ENCODE measurements around the gene COL25A1. TPM values are rescaled to one million over a fixed set of nuclear protein-coding genes. Genes with fewer than 3 reads are reported as not detected.
"Not testable (repeated sequence)": the region's sequence is repeated elsewhere in the genome, so short reads cannot be mapped to it uniquely, and the experiment has no call there.

The COL25A1 gene
- total RNA-seq, 1 experiment from 2014 or later, result 0.42 TPM

- Histone ChIP-seq H3K27ac (no peak overlapping the region), H3K27me3 (replicated peaks) (0 out of 2 replicates have a peak, but pooled peaks cover 3% of the 10 kb centered on the region), H3K4me1 (replicated peaks) (no peaks in the 10 kb centered on the region), H3K36me3 (no peaks in the 10 kb centered on the region), H3K9me3 (replicated peaks) (no peaks in the 10 kb centered on the region), H3K4me3 (no peak overlapping the region)
- no peak for DNase-seq (ENCODE audit: low read depth in 1 of 2, low spot score in 2 of 2)
Measured at GRCh38 chr4:109163493-109163892, 139.0 kb downstream of the COL25A1 start.

- H3K27ac ChIP-seq, result no peak overlapping the region
- H3K9me3 ChIP-seq (replicated peaks), result no peaks in the 10 kb centered on the region
- no peaks in the 10 kb centered on the region for H3K36me3 ChIP-seq
- H3K27me3 ChIP-seq (replicated peaks), result 0 out of 2 replicates have a peak, but pooled peaks cover 3% of the 10 kb centered on the region
- no peaks in the 10 kb centered on the region for H3K4me1 ChIP-seq (replicated peaks)
- no peak overlapping the region for H3K4me3 ChIP-seq
- no peak for DNase-seq (ENCODE audit: low read depth in 1 of 2, low spot score in 2 of 2)
Measured at GRCh38 chr4:109162759-109163158, 139.7 kb downstream of the COL25A1 start.

GRCh38 chr4:109160494-109160893, 142.0 kb downstream of the COL25A1 start:
- Histone ChIP-seq H3K27me3 (replicated peaks) (0 out of 2 replicates have a peak, but pooled peaks cover 6% of the 10 kb centered on the region), H3K27ac (no peak overlapping the region), H3K9me3 (replicated peaks) (no peaks in the 10 kb centered on the region), H3K36me3 (no peaks in the 10 kb centered on the region), H3K4me3 (no peak overlapping the region), H3K4me1 (replicated peaks) (no peaks in the 10 kb centered on the region)
- no peak for DNase-seq (ENCODE audit: low read depth in 1 of 2, low spot score in 2 of 2)

- no peak for DNase-seq (ENCODE audit: low read depth in 1 of 2, low spot score in 2 of 2)
- Histone ChIP-seq H3K4me1 (replicated peaks) (no peaks in the 10 kb centered on the region), H3K36me3 (no peaks in the 10 kb centered on the region), H3K9me3 (replicated peaks) (no peaks in the 10 kb centered on the region), H3K27me3 (replicated peaks) (0 out of 2 replicates have a peak, but pooled peaks cover 3% of the 10 kb centered on the region), H3K27ac (no peak overlapping the region), H3K4me3 (no peak overlapping the region)
Measured at GRCh38 chr4:109157696-109158095, 144.8 kb downstream of the COL25A1 start.

GRCh38 chr4:109157205-109157604, 145.3 kb downstream of the COL25A1 start:
- no peak for DNase-seq (ENCODE audit: low read depth in 1 of 2, low spot score in 2 of 2)
- Histone ChIP-seq H3K9me3 (replicated peaks) (no peaks in the 10 kb centered on the region), H3K27ac (no peak overlapping the region), H3K4me3 (no peak overlapping the region), H3K4me1 (replicated peaks) (no peaks in the 10 kb centered on the region), H3K27me3 (replicated peaks) (0 out of 2 replicates have a peak, but pooled peaks cover 3% of the 10 kb centered on the region), H3K36me3 (no peaks in the 10 kb centered on the region)

- 0 out of 2 replicates have a peak, but pooled peaks cover 3% of the 10 kb centered on the region for H3K27me3 ChIP-seq (replicated peaks)
- H3K4me3 ChIP-seq, result no peak overlapping the region
- no peaks in the 10 kb centered on the region for H3K36me3 ChIP-seq
- no peak for DNase-seq (ENCODE audit: low read depth in 1 of 2, low spot score in 2 of 2)
- no peaks in the 10 kb centered on the region for H3K9me3 ChIP-seq (replicated peaks)
- H3K27ac ChIP-seq, result no peak overlapping the region
- H3K4me1 ChIP-seq (replicated peaks), result no peaks in the 10 kb centered on the region
Measured at GRCh38 chr4:109156356-109156755, 146.1 kb downstream of the COL25A1 start.

GRCh38 chr4:109155682-109156283, 146.7 kb downstream of the COL25A1 start:
- Histone ChIP-seq H3K27me3 (replicated peaks) (0 out of 2 replicates have a peak, but pooled peaks cover 3% of the 10 kb centered on the region), H3K4me3 (no peak overlapping the region), H3K4me1 (replicated peaks) (no peaks in the 10 kb centered on the region), H3K9me3 (replicated peaks) (no peaks in the 10 kb centered on the region), H3K27ac (no peak overlapping the region), H3K36me3 (no peaks in the 10 kb centered on the region)
- DNase-seq (ENCODE audit: low read depth in 1 of 2, low spot score in 2 of 2), result no peak

GRCh38 chr4:109155084-109155483, 147.4 kb downstream of the COL25A1 start:
- Histone ChIP-seq H3K27ac (no peak overlapping the region), H3K27me3 (replicated peaks) (0 out of 2 replicates have a peak, but pooled peaks cover 3% of the 10 kb centered on the region), H3K4me3 (no peak overlapping the region), H3K9me3 (replicated peaks) (no peaks in the 10 kb centered on the region), H3K4me1 (replicated peaks) (no peaks in the 10 kb centered on the region), H3K36me3 (no peaks in the 10 kb centered on the region)
- DNase-seq (ENCODE audit: low read depth in 1 of 2, low spot score in 2 of 2), result no peak

GRCh38 chr4:109154424-109154823, 148.0 kb downstream of the COL25A1 start:
- H3K4me1 ChIP-seq (replicated peaks), result no peaks in the 10 kb centered on the region
- no peak for DNase-seq (ENCODE audit: low read depth in 1 of 2, low spot score in 2 of 2)
- no peak overlapping the region for H3K4me3 ChIP-seq
- 0 out of 2 replicates have a peak, but pooled peaks cover 3% of the 10 kb centered on the region for H3K27me3 ChIP-seq (replicated peaks)
- H3K9me3 ChIP-seq (replicated peaks), result no peaks in the 10 kb centered on the region
- H3K36me3 ChIP-seq, result no peaks in the 10 kb centered on the region
- H3K27ac ChIP-seq, result no peak overlapping the region

GRCh38 chr4:109149836-109150235, 152.6 kb downstream of the COL25A1 start:
- no peak overlapping the region for H3K4me3 ChIP-seq
- no peak overlapping the region for H3K27ac ChIP-seq

GRCh38 chr4:109148577-109149075, 153.8 kb downstream of the COL25A1 start:
- Histone ChIP-seq H3K27ac (no peak overlapping the region), H3K9me3 (replicated peaks) (no peaks in the 10 kb centered on the region), H3K27me3 (replicated peaks) (no peaks in the 10 kb centered on the region), H3K4me1 (replicated peaks) (no peaks in the 10 kb centered on the region), H3K4me3 (no peak overlapping the region), H3K36me3 (no peaks in the 10 kb centered on the region)
- DNase-seq (ENCODE audit: low read depth in 1 of 2, low spot score in 2 of 2), result no peak

More at GRCh38 chr4:109149836-109150235, 152.6 kb downstream of the COL25A1 start:
- H3K4me1 ChIP-seq (replicated peaks), result no peaks in the 10 kb centered on the region
- H3K36me3 ChIP-seq, result no peaks in the 10 kb centered on the region
- no peaks in the 10 kb centered on the region for H3K9me3 ChIP-seq (replicated peaks)
- no peak for DNase-seq (ENCODE audit: low read depth in 1 of 2, low spot score in 2 of 2)
- no peaks in the 10 kb centered on the region for H3K27me3 ChIP-seq (replicated peaks)

GRCh38 chr4:109147135-109147534, 155.3 kb downstream of the COL25A1 start:
- H3K9me3 ChIP-seq (replicated peaks), result no peaks in the 10 kb centered on the region
- H3K4me3 ChIP-seq, result no peak overlapping the region
- H3K4me1 ChIP-seq (replicated peaks), result no peaks in the 10 kb centered on the region
- H3K27me3 ChIP-seq (replicated peaks), result no peaks in the 10 kb centered on the region
- DNase-seq (ENCODE audit: low read depth in 1 of 2, low spot score in 2 of 2), result no peak
- H3K36me3 ChIP-seq, result no peaks in the 10 kb centered on the region
- H3K27ac ChIP-seq, result no peak overlapping the region

GRCh38 chr4:109146499-109146898, 156.0 kb downstream of the COL25A1 start:
- no peak for DNase-seq (ENCODE audit: low read depth in 1 of 2, low spot score in 2 of 2)
- Histone ChIP-seq H3K4me3 (no peak overlapping the region), H3K27me3 (replicated peaks) (no peaks in the 10 kb centered on the region), H3K4me1 (replicated peaks) (no peaks in the 10 kb centered on the region), H3K27ac (no peak overlapping the region), H3K9me3 (replicated peaks) (no peaks in the 10 kb centered on the region), H3K36me3 (no peaks in the 10 kb centered on the region)

GRCh38 chr4:109138125-109138524, 164.3 kb downstream of the COL25A1 start:
- H3K27ac ChIP-seq; H3K36me3 ChIP-seq; H3K4me3 ChIP-seq; H3K4me1 ChIP-seq (replicated peaks); H3K27me3 ChIP-seq (replicated peaks); DNase-seq (ENCODE audit: low read depth in 1 of 2, low spot score in 2 of 2); H3K9me3 ChIP-seq (replicated peaks): not testable (repeated sequence)
